Common myeloid progenitor, CD34-positive (primary cell): Measurements from ENCODE around the gene CACNA2D3.
A peak's percentile ranks its signal among the peaks of the same experiment; 100 is the strongest.

Source experiments
- CTCF ChIA-PET: fragments of 350-600 bp; sonication (Branson Sonifier 250); formaldehyde crosslinking; loops from one replicate; lab custom pipeline; 2021; ENCODE audit warnings: antibody characterized with exemption; lab: Charles Lee
- POLR2A ChIA-PET: fragments of 350-600 bp; sonication (Branson Sonifier 250); formaldehyde crosslinking; loops from one replicate; lab custom pipeline; 2021; ENCODE audit warnings: antibody characterized with exemption; lab: Charles Lee
- DNase-seq, 3 donors: peaks; one replicate each; pipeline versions ENCODE4 v3.0.0 to v3.0.0-alpha.2; 2013
- H3K27ac ChIP-seq, 2 experiments: 1 replicate in 1 of 2; 2 replicates in 1 of 2; pipeline ENCODE4 v1.7.0; 2013; ENCODE audit warnings: inconsistent platforms in 2 of 2, low read length in 2 of 2, mild to moderate bottlenecking in 2 of 2, low read depth in 1 of 2, moderate library complexity in 1 of 2; ENCODE audit not compliant: severe bottlenecking in 2 of 2, insufficient read depth in 1 of 2, poor library complexity in 1 of 2
- H3K27me3 ChIP-seq, 5 experiments: replicated peaks in 2 of 5; 1 replicate in 3 of 5; 2 replicates in 2 of 5; pipeline versions ENCODE4 v1.6.1 to v1.7.0; 2013; ENCODE audit warnings: low read length in 4 of 5, mild to moderate bottlenecking in 2 of 5, moderate library complexity in 2 of 5, inconsistent platforms in 1 of 5; ENCODE audit not compliant: insufficient read depth in 5 of 5, control insufficient read depth in 4 of 5
- H3K36me3 ChIP-seq, 4 experiments: 1 replicate in 2 of 4; 2 replicates in 2 of 4; pipeline versions ENCODE4 v1.6.1 to v1.7.0; 2013; ENCODE audit warnings: low read length in 3 of 4, control low read depth in 1 of 4, mild to moderate bottlenecking in 1 of 4; ENCODE audit not compliant: control insufficient read depth in 4 of 4, insufficient read depth in 4 of 4
- H3K4me1 ChIP-seq, 4 experiments: 1 replicate in 3 of 4; 2 replicates in 1 of 4; pipeline versions ENCODE4 v1.6.1 to v1.7.1; 2013; ENCODE audit warnings: low read length in 3 of 4, mild to moderate bottlenecking in 3 of 4, control low read depth in 1 of 4, inconsistent platforms in 1 of 4, moderate library complexity in 1 of 4; ENCODE audit not compliant: control insufficient read depth in 4 of 4, insufficient read depth in 4 of 4; ENCODE audit errors: control extremely low read depth in 1 of 4
- H3K4me3 ChIP-seq, 7 experiments: 1 replicate in 4 of 7; 2 replicates in 3 of 7; pipeline versions ENCODE4 v1.5.1 to v1.7.0; 2013; ENCODE audit warnings: mild to moderate bottlenecking in 7 of 7, low read length in 6 of 7, moderate library complexity in 6 of 7, inconsistent platforms in 2 of 7, low read depth in 2 of 7, control low read depth in 1 of 7; ENCODE audit not compliant: insufficient read depth in 4 of 7, control insufficient read depth in 1 of 7; ENCODE audit errors: extremely low read depth in 1 of 7
- H3K9me3 ChIP-seq, 5 experiments: 1 replicate in 4 of 5; 2 replicates in 1 of 5; pipeline versions ENCODE4 v1.6.1 to v1.7.1; 2013; ENCODE audit warnings: low read length in 4 of 5, mild to moderate bottlenecking in 2 of 5, inconsistent platforms in 1 of 5, low read depth in 1 of 5, moderate library complexity in 1 of 5; ENCODE audit not compliant: control insufficient read depth in 4 of 5, insufficient read depth in 2 of 5; ENCODE audit errors: control extremely low read depth in 1 of 5
- WGBS: methylation state at CpG from one replicate; pipeline ENCODE4 v1.1.5; 2013; ENCODE audit not compliant: insufficient coverage; 5-methylcytosine and 5-hydroxymethylcytosine counted together

CACNA2D3 gene

GRCh38 chr3:54366839-54367238 lies 244.5 kb downstream of the CACNA2D3 start:
- Histone ChIP-seq H3K36me3 (no peaks in the 10 kb centered on the region), H3K4me1 (no peaks in the 10 kb centered on the region), H3K9me3 (no peaks in the 10 kb centered on the region), H3K4me3 (no peak overlapping the region), H3K27me3 (peaks cover 0 to 24% (median 2%) of the 10 kb centered on the region in 5 experiments), H3K27ac (no peak overlapping the region)
- CTCF ChIA-PET: no interaction called here
- WGBS: 94% methylated on average over 2 of the region's 3 CpGs
- no peak for DNase-seq
- POLR2A ChIA-PET: no interaction called here

DNA sequence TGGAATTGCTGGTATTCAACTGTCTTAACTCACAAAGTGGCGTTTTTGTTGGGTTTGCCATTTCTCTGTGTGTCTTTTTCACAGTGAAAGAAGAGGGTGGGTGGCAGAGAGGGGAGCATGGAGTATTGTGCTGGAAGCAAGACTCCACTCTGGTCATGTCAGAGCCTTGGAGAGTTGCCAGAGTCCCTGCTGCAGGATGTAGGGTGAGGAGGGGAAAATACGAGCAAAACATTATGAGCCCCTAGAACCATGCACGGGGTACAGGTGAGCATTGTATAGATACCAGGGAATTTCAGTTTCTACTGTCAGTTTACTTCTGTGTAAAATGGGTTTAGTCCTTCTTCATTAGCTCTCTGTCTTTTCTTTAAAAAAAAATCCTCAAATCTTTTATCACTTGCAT lies 249.9 kb downstream of the CACNA2D3 start:
- Histone ChIP-seq H3K9me3 (no peaks in the 10 kb centered on the region), H3K27ac (no peak overlapping the region), H3K36me3 (no peaks in the 10 kb centered on the region), H3K4me3 (no peak overlapping the region), H3K27me3 (peaks cover 0 to 22% (median 2%) of the 10 kb centered on the region in 5 experiments), H3K4me1 (peaks cover 0 to 11% (median 6%) of the 10 kb centered on the region in 4 experiments)
- POLR2A ChIA-PET: interaction anchor here (0.5 to 0.7 kb wide), 2 partner anchors 11 to 16 kb away, joined by 3 to 4 read pairs; no protein-coding TSS in a partner anchor
- DNase-seq: no peak
- CTCF ChIA-PET: interaction anchor here (1.5 to 6.3 kb wide), 3 partner anchors 29 to 434 kb away, joined by 7 to 53 read pairs (median 26); no protein-coding TSS in a partner anchor
- WGBS: 90% methylated on average over 2 of the region's 3 CpGs

DNA sequence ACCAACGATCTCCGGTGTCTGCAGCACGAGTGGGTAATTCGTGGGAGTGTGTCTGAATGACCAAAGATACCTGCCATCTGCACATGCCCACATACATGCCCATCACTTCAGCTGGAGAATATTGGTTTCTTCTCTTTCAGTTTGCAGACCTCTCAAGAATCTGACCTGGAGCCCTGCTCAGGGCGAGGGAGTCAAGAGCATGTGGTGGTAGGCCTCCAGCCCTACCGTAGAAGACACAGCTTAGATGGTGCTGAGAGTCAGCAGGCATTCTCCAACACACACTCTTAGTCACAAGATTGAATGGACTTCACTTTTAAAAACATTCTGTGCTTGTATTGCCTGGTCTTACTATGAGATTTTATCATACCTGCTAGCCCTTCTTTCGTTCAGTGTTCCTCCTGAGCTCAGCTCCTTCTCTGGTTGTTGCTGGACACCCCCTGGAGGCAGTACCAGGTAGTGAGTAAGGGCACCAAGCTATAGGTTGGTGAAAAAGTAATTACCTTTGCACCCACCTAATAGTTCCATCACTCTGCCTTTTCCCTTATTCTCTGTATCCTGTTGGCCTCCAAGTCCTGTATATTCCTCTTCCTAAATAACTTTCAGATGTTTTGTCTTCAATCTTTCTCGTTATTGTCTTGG lies 252.0 kb downstream of the CACNA2D3 start:
- ChIA-PET POLR2A (interaction anchor here (0.6 kb wide), 1 partner anchor 37 kb away, joined by 3 read pairs; no protein-coding TSS in a partner anchor), CTCF (interaction anchor here (0.8 to 6.3 kb wide), 18 partner anchors 8 to 437 kb away, joined by 3 to 53 read pairs (median 4); no protein-coding TSS in a partner anchor)
- 40% methylated on average over 4 of the region's 8 CpGs for WGBS
- peaks cover 0 to 11% (median 6%) of the 10 kb centered on the region in 4 experiments for H3K4me1 ChIP-seq
- H3K27ac ChIP-seq: no peak overlapping the region
- H3K9me3 ChIP-seq: no peaks in the 10 kb centered on the region
- no peaks in the 10 kb centered on the region for H3K36me3 ChIP-seq
- DNase-seq: peak; percentile 52 to 79 (median 74)
- H3K27me3 ChIP-seq: peaks cover 0 to 23% (median 3%) of the 10 kb centered on the region in 5 experiments
- no peak overlapping the region for H3K4me3 ChIP-seq

- H3K36me3 ChIP-seq: no peaks in the 10 kb centered on the region
- POLR2A ChIA-PET: no interaction called here
- CTCF ChIA-PET: interaction anchor here (2.9 to 6.3 kb wide), 3 partner anchors 229 to 439 kb away, joined by 17 to 53 read pairs (median 26); no protein-coding TSS in a partner anchor
- no peaks in the 10 kb centered on the region for H3K9me3 ChIP-seq
- H3K27me3 ChIP-seq: peaks cover 0 to 36% (median 7%) of the 10 kb centered on the region in 5 experiments
- DNase-seq: no peak
- H3K27ac ChIP-seq: no peak overlapping the region
- no peak overlapping the region for H3K4me3 ChIP-seq
- WGBS: 87% methylated on average over 3 of the region's 6 CpGs
- H3K4me1 ChIP-seq: peaks cover 0 to 11% (median 6%) of the 10 kb centered on the region in 4 experiments
Measured at GRCh38 chr3:54376142-54376807, 253.9 kb downstream of the CACNA2D3 start.

GRCh38 chr3:54376939-54377578 lies 254.7 kb downstream of the CACNA2D3 start:
- no peak overlapping the region for H3K27ac ChIP-seq
- CTCF ChIA-PET: interaction anchor here (6.3 kb wide), 1 partner anchor 230 kb away, joined by 53 read pairs; no protein-coding TSS in a partner anchor
- H3K36me3 ChIP-seq: no peaks in the 10 kb centered on the region
- H3K4me1 ChIP-seq: peaks cover 0 to 11% (median 6%) of the 10 kb centered on the region in 4 experiments
- 94% methylated on average over 3 of the region's 4 CpGs for WGBS
- DNase-seq: no peak
- H3K27me3 ChIP-seq: peaks cover 0 to 36% (median 7%) of the 10 kb centered on the region in 5 experiments
- H3K9me3 ChIP-seq: no peaks in the 10 kb centered on the region
- no peak overlapping the region for H3K4me3 ChIP-seq
- POLR2A ChIA-PET: no interaction called here

DNA sequence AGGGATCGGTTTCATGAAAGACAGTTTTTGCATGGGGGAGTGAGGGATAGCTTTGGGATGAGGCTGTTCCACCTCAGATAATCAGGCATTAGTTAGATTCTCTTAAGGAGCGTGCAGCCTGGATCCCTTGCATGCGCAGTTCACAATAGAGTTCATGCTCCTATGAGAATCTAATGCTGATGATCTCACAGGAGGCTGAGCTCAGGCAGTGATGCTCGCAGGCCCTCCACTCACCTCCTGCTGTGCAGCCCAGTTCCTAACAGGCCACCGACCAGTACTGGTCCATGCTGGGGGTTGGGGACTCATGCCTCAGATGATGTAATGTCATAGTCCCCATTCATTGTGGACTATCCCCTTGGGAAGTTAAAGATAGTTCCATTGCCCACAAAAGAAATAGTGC lies 255.8 kb downstream of the CACNA2D3 start:
- no peaks in the 10 kb centered on the region for H3K36me3 ChIP-seq
- ChIA-PET POLR2A (no interaction called here), CTCF (interaction anchor here (1.8 kb wide), 1 partner anchor 232 kb away, joined by 8 read pairs; no protein-coding TSS in a partner anchor)
- no peak overlapping the region for H3K27ac ChIP-seq
- peaks cover 0 to 11% (median 6%) of the 10 kb centered on the region in 4 experiments for H3K4me1 ChIP-seq
- WGBS: 94% methylated on average over 5 of the region's 5 CpGs
- DNase-seq: no peak
- no peak overlapping the region for H3K4me3 ChIP-seq
- H3K27me3 ChIP-seq: peaks cover 0 to 36% (median 7%) of the 10 kb centered on the region in 5 experiments
- no peaks in the 10 kb centered on the region for H3K9me3 ChIP-seq
